Endothelial cell (in vitro differentiated cells): ENCODE data around the gene PRKAG2. TPM values are rescaled to one million over a fixed set of nuclear protein-coding genes. Genes with fewer than 3 reads are reported as not detected.
A peak's percentile ranks its signal among the peaks of the same experiment; 100 is the strongest.

Source experiments
- DNase-seq: peaks from one replicate; pipeline ENCODE4 v3.0.0; 2021; ENCODE audit warnings: low spot score
- H3K27ac Mint-ChIP-seq: one replicate; pipeline ENCODE4 v1.8.0; 2021; ENCODE audit warnings: mixed read lengths, inconsistent platforms; ENCODE audit not compliant: unreplicated experiment
- H3K27me3 Mint-ChIP-seq: one replicate; pipeline ENCODE4 v1.8.0; 2021; ENCODE audit warnings: mild to moderate bottlenecking, moderate library complexity, mixed read lengths, inconsistent platforms; ENCODE audit not compliant: unreplicated experiment
- H3K36me3 Mint-ChIP-seq: one replicate; pipeline ENCODE4 v1.8.0; 2021; ENCODE audit warnings: mild to moderate bottlenecking, low read depth, mixed read lengths, inconsistent platforms; ENCODE audit not compliant: unreplicated experiment
- H3K4me1 Mint-ChIP-seq: one replicate; pipeline ENCODE4 v1.8.0; 2021; ENCODE audit warnings: mild to moderate bottlenecking, mixed read lengths, inconsistent platforms; ENCODE audit not compliant: unreplicated experiment
- H3K4me3 Mint-ChIP-seq: one replicate; pipeline ENCODE4 v1.8.0; 2021; ENCODE audit warnings: mild to moderate bottlenecking, mixed read lengths, inconsistent platforms; ENCODE audit not compliant: unreplicated experiment
- H3K9me3 Mint-ChIP-seq: one replicate; pipeline ENCODE4 v1.8.0; 2021; ENCODE audit warnings: mixed read lengths, inconsistent platforms; ENCODE audit not compliant: unreplicated experiment
- total RNA-seq: library from RNA; stranded (reverse); fragmentation: NEBNext Ultra II Directional; extraction: Animal tissue kit (Norgen Biotek cat#: 25700); gene quantifications from one replicate; pipeline ENCODE4 v1.2.1, GENCODE V29; 2021; ENCODE audit not compliant: unreplicated experiment
- TF ChIP-seq, protein P1 (sequence below): fragments of 200-600 bp; sonication (generic); IDR thresholded peaks from one replicate; pipeline ENCODE4 v1.5.0; 2021; ENCODE audit warnings: antibody characterized with exemption; ENCODE audit not compliant: unreplicated experiment

PRKAG2 gene
- total RNA-seq, 1 donor from 2014 or later, result 16.0 TPM

DNA sequence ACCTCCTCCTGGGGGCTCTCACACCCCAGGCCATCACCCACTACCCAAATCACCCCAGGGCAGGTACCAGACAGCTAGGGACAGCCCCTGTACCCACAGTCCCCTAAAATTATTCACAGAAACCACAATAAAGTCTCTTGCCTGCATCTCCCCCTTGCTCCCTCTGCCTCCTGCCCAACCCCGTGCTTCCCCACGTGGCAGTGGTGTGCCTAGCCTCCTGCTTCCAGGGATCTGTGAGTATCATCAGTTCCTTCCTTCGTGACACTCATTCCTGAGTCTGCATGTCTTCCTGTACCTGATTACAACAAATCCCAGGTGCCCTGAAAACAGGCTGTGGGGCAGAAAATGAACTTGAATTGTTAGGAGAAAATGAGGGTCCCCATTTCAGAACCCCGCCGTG lies 61.5 kb downstream of the PRKAG2 start:
- Mint-ChIP-seq H3K27ac (peak overlapping the region; percentile 15), H3K4me3 (no peak overlapping the region), H3K27me3 (peaks cover 16% of the 10 kb centered on the region), H3K4me1 (no peaks in the 10 kb centered on the region), H3K9me3 (no peaks in the 10 kb centered on the region), H3K36me3 (no peaks in the 10 kb centered on the region)
- TF ChIP-seq, protein P1, sequence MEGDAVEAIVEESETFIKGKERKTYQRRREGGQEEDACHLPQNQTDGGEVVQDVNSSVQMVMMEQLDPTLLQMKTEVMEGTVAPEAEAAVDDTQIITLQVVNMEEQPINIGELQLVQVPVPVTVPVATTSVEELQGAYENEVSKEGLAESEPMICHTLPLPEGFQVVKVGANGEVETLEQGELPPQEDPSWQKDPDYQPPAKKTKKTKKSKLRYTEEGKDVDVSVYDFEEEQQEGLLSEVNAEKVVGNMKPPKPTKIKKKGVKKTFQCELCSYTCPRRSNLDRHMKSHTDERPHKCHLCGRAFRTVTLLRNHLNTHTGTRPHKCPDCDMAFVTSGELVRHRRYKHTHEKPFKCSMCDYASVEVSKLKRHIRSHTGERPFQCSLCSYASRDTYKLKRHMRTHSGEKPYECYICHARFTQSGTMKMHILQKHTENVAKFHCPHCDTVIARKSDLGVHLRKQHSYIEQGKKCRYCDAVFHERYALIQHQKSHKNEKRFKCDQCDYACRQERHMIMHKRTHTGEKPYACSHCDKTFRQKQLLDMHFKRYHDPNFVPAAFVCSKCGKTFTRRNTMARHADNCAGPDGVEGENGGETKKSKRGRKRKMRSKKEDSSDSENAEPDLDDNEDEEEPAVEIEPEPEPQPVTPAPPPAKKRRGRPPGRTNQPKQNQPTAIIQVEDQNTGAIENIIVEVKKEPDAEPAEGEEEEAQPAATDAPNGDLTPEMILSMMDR, result no peak
- no peak for DNase-seq

DNA sequence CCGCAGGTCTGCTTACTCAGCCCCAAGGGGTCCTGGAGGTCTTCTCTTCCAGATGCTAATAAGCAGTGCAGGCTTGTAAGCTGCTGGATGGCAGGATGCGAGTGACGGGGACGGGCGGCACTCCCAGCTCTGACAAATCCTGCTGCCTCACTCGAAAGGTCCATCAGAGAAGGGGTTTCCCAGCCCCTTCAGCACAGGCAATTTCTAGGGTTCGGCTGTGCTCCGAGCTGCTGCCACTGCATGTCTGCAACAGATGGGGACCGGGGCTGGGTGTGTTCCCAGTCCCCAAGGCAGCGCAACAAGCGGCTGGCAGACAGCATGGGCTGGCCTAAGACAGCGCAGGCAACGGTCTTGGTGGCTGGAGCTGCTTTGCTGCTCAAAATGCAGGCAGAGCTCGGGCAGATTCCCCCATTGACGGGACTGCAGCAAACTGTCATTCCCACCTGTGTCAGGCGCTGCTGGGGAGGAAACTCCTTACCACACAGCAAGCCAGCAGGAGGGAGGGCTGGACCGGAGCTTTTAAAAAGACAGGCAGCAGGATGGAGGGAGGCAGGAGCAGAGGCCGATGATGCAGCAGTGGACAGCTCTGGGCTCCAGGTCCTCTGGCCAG lies 62.4 kb downstream of the PRKAG2 start:
- no peaks in the 10 kb centered on the region for H3K36me3 Mint-ChIP-seq
- H3K27me3 Mint-ChIP-seq, result peaks cover 19% of the 10 kb centered on the region
- H3K4me3 Mint-ChIP-seq, result no peak overlapping the region
- no peaks in the 10 kb centered on the region for H3K4me1 Mint-ChIP-seq
- TF ChIP-seq, protein P1, result no peak
- no peaks in the 10 kb centered on the region for H3K9me3 Mint-ChIP-seq
- no peak for DNase-seq
- no peak overlapping the region for H3K27ac Mint-ChIP-seq

DNA sequence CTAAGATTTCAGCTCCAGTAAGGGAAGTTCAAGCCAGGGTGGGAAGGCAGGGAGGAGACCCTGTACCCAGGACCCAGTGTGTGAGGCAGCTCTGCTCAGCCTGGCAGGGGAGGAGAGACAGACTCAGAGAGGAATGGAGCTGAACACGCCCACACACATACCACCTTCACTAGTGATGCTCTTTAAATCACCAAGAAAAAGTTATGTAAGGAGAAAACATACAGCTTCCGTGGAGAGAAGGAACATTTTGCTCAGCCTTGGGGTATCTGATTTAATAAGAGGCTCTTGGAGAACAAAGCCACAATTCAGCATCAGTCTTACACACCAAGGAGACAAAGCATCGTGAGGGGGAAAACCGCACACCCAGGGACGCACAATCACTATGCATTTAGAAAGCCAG lies 62.9 kb downstream of the PRKAG2 start:
- Mint-ChIP-seq H3K9me3 (no peaks in the 10 kb centered on the region), H3K27me3 (peaks cover 20% of the 10 kb centered on the region), H3K27ac (no peak overlapping the region), H3K4me1 (no peaks in the 10 kb centered on the region), H3K36me3 (no peaks in the 10 kb centered on the region), H3K4me3 (no peak overlapping the region)
- no peak for DNase-seq
- TF ChIP-seq, protein P1, result no peak

DNA sequence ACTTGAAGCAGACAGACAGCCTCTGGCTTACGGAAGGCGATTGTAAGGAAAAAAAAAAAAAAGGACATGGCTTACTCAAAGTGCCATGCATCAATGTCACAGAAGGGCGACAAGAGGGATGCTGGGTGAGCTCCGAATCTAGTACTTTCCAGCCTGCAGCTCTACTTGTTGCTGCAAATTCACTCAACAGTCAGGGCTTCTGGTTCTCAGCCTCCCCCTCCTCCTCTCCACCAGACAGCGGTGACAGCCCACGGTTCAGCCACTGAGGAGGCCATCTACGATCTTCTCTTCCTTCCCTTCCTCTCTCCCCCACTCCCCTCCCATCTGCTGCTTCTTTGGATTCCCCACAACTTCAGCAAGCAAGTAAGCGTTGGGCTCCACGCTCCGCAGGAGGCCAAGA lies 63.5 kb downstream of the PRKAG2 start:
- H3K27ac Mint-ChIP-seq, result no peak overlapping the region
- DNase-seq, result no peak
- H3K4me3 Mint-ChIP-seq, result no peak overlapping the region
- no peaks in the 10 kb centered on the region for H3K4me1 Mint-ChIP-seq
- TF ChIP-seq, protein P1, result no peak
- H3K9me3 Mint-ChIP-seq, result no peaks in the 10 kb centered on the region
- H3K27me3 Mint-ChIP-seq, result peaks cover 20% of the 10 kb centered on the region
- H3K36me3 Mint-ChIP-seq, result no peaks in the 10 kb centered on the region

DNA sequence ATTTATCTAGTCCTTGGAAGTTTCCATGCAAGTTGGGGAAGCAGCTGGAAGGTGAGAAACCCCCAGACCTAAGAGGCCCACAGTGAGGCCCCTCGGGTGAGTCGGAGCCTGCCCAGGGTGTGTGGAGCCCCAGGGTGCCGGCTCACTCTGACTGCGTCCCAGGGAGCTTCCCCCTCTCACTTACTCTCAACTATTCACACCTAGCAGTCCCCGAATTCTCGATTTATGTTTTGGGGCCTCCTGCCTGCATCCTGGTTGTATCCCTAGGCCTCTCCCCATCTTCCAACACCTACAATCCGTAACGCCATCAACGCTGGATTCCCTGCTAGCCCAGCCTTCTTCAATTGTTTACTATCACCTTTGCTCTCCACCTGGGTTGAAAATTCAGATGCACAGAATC lies 63.9 kb downstream of the PRKAG2 start:
- Mint-ChIP-seq H3K4me3 (no peak overlapping the region), H3K36me3 (no peaks in the 10 kb centered on the region), H3K27me3 (peaks cover 20% of the 10 kb centered on the region), H3K4me1 (no peaks in the 10 kb centered on the region), H3K9me3 (no peaks in the 10 kb centered on the region), H3K27ac (no peak overlapping the region)
- TF ChIP-seq, protein P1, result no peak
- no peak for DNase-seq
